K562 (cell line): Measurements from ENCODE around the gene HOOK1. TPM values are rescaled to one million over a fixed set of nuclear protein-coding genes. Genes with fewer than 3 reads are reported as not detected.

Experiments
- ATAC-seq: fragments of 200-7000 bp; cut with Tn5 transposase; 3 replicates; pipeline ENCODE4 v1.9.1; 2020; ENCODE audit warnings: moderate library complexity
- BruUV-seq: library from RNA; stranded (reverse); fragments of 400-500 nt; replicated peaks from 2 replicates; lab custom pipeline; 2021; lab: Mats Ljungman, UMichigan
- CTCF ChIA-PET: fragments of 300-600 bp; formaldehyde crosslinking; extraction: SDS; loops from one replicate; lab custom pipeline; 2021; ENCODE audit warnings: low intra/inter-chr PET ratio; lab: Yijun Ruan, JAX
- POLR2A ChIA-PET: fragments of 300-600, 350-650 bp; sonication (Branson Sonifier 250); formaldehyde crosslinking; extraction: SDS; loops from one replicate; lab custom pipeline; 2021; ENCODE audit warnings: antibody characterized with exemption, inconsistent platforms; lab: Yijun Ruan, JAX
- DNase-seq, 4 experiments: peaks; one replicate each; pipeline versions ENCODE4 v3.0.0 to v3.0.0-alpha.2; 2011 to 2018; ENCODE audit warnings: low spot score in 3 of 4, mixed read lengths in 3 of 4; ENCODE audit errors: extremely low read depth in 1 of 4
- FAIRE-seq: peaks from 2 replicates; lab custom pipeline; 2011; peaks lifted over from hg19 to GRCh38; lab: Jason Lieb, UNC
- H2AFZ ChIP-seq: 2 replicates; pipeline ENCODE4 v1.6.0; 2011; ENCODE audit warnings: low read depth, low read length, control low read depth, inconsistent platforms
- H3K27ac ChIP-seq: fragments of 200-600 bp; 3 replicates; pipeline ENCODE4 v1.8.0; 2011; ENCODE audit warnings: low read depth, mild to moderate bottlenecking, control low read depth, inconsistent platforms, low read length, moderate library complexity, mixed read lengths; ENCODE audit errors: extremely low read depth
- H3K27me3 ChIP-seq, 2 experiments: fragments of 300-600 bp in 1 of 2; 2 replicates in 1 of 2; 3 replicates in 1 of 2; pipeline versions ENCODE4 v1.6.0 to v1.8.0; 2011; ENCODE audit warnings: inconsistent platforms in 2 of 2, low read length in 2 of 2, mild to moderate bottlenecking in 1 of 2, mixed read lengths in 1 of 2, moderate library complexity in 1 of 2; ENCODE audit not compliant: control insufficient read depth in 2 of 2, insufficient read depth in 2 of 2
- H3K36me3 ChIP-seq: fragments of 300-600 bp; 3 replicates; pipeline ENCODE4 v1.8.0; 2011; ENCODE audit warnings: mild to moderate bottlenecking, low read length, inconsistent platforms; ENCODE audit not compliant: control insufficient read depth, insufficient read depth
- H3K4me1 ChIP-seq, 2 experiments: fragments of 200-600 bp in 1 of 2; replicated peaks in 1 of 2; 2 replicates in 1 of 2; 3 replicates in 1 of 2; pipeline versions ENCODE4 v1.5.1 to v1.8.0; 2011; ENCODE audit warnings: inconsistent platforms in 2 of 2, low read length in 2 of 2, mild to moderate bottlenecking in 1 of 2, mixed read lengths in 1 of 2, moderate library complexity in 1 of 2; ENCODE audit not compliant: control insufficient read depth in 2 of 2, insufficient read depth in 2 of 2
- H3K4me2 ChIP-seq: 2 replicates; pipeline ENCODE4 v1.6.1; 2011; ENCODE audit warnings: low read length, control low read depth, inconsistent platforms, mixed read lengths; ENCODE audit not compliant: insufficient read depth
- H3K4me3 ChIP-seq: fragments of 200-600 bp; sonication (generic), shearing (Covaris generic); 2 replicates; pipeline ENCODE4 v1.5.1; 2016; ENCODE audit warnings: control low read depth, inconsistent platforms
- H3K79me2 ChIP-seq: fragments of 200-600 bp; 3 replicates; pipeline ENCODE4 v1.8.0; 2011; ENCODE audit warnings: low read length, inconsistent platforms; ENCODE audit not compliant: control insufficient read depth, insufficient read depth
- H3K9ac ChIP-seq, 2 experiments: 2 replicates each; pipeline versions ENCODE4 v1.6.0 to v1.6.1; 2011; ENCODE audit warnings: low read depth in 2 of 2, low read length in 2 of 2, control low read depth in 1 of 2, inconsistent platforms in 1 of 2, mild to moderate bottlenecking in 1 of 2, mixed read lengths in 1 of 2; ENCODE audit not compliant: insufficient read depth in 1 of 2
- H3K9me1 ChIP-seq: one replicate; pipeline ENCODE4 v1.6.0; 2011; ENCODE audit warnings: inconsistent platforms, mild to moderate bottlenecking, low read length, moderate library complexity; ENCODE audit not compliant: control insufficient read depth, insufficient read depth
- H3K9me3 ChIP-seq: replicated peaks from 2 replicates; pipeline ENCODE4 v1.5.1; 2011; ENCODE audit warnings: low read depth, low read length, inconsistent platforms; ENCODE audit not compliant: control insufficient read depth, insufficient read depth
- H4K20me1 ChIP-seq: replicated peaks from 2 replicates; pipeline ENCODE4 v1.6.1; 2011; ENCODE audit warnings: low read length, inconsistent platforms, mixed read lengths; ENCODE audit not compliant: control insufficient read depth, insufficient read depth
- GABPA ChIP-seq: fragments of 200-800 bp; sonication (Bioruptor generic); conservative IDR thresholded peaks from 2 replicates; pipeline ENCODE4 v1.6.1; 2016; ENCODE audit warnings: low read depth, missing genetic modification characterization, missing compliant biosample characterization
- GABPB2 ChIP-seq: fragments of 250-450 bp; sonication (Bioruptor Pico); conservative IDR thresholded peaks from 2 replicates; pipeline ENCODE4 v1.5.1; 2021; ENCODE audit warnings: mild to moderate bottlenecking
- LEF1 ChIP-seq: fragments of 450-650 bp; IDR thresholded peaks from 2 replicates; pipeline ENCODE4 v1.6.1; 2016; ENCODE audit warnings: mild to moderate bottlenecking
- NRF1 ChIP-seq, 2 experiments: fragments of 450-650 bp; IDR thresholded peaks in 1 of 2; conservative IDR thresholded peaks in 1 of 2; 2 replicates each; pipeline ENCODE4 v1.6.1; 2014; ENCODE audit warnings: mild to moderate bottlenecking in 2 of 2
- NUFIP1 ChIP-seq: fragments of 450-650 bp; IDR thresholded peaks from 2 replicates; pipeline ENCODE4 v1.6.1; 2018; ENCODE audit not compliant: partially characterized antibody
- POLR2H ChIP-seq: IDR thresholded peaks from 2 replicates; pipeline ENCODE4 v1.6.1; 2016; ENCODE audit warnings: missing genetic modification characterization, low read depth, mild to moderate bottlenecking, control low read depth, missing compliant biosample characterization, moderate library complexity
- SMARCC2 ChIP-seq: fragments of 450-650 bp; IDR thresholded peaks from 2 replicates; pipeline ENCODE4 v1.6.1; 2017; ENCODE audit warnings: antibody characterized with exemption, moderate library complexity, mild to moderate bottlenecking, low read depth
- STAT5A ChIP-seq: IDR thresholded peaks from 2 replicates; pipeline ENCODE4 v1.6.1; 2012; ENCODE audit warnings: low read length, inconsistent platforms, borderline replicate concordance
- in situ Hi-C: fragments of 300-500 bp; cut with MboI; formaldehyde crosslinking; loops from 4 replicates; pipeline ENCODE4 v1.15.0; 2018; ENCODE audit warnings: inconsistent platforms, mixed read lengths
- intact Hi-C: fragments of 100-400 bp; cut with micrococcal nuclease; formaldehyde crosslinking; loops from 2 replicates; pipeline ENCODE4 v1.14.2; 2022
- polyA plus RNA-seq, 8 experiments: library from polyadenylated mRNA; depleted of rRNA in 4 of 8; stranded (reverse) in 5 of 8; unstranded in 3 of 8; fragments of >200 nt; fragmentation: Nextera tagmentation in 2 of 8; fragmentation: Illumina TruSeq in 1 of 8; extraction: Ambion mirVana in 2 of 8; extraction: Trizol in 1 of 8; gene quantifications; 2 replicates each; pipeline versions ENCODE4 v1.2.1 to v1.2.3, GENCODE V29; 2011 to 2014; ENCODE audit warnings: inconsistent platforms in 1 of 8, missing spikeins in 1 of 8
- total RNA-seq, 7 experiments: library from RNA; depleted of rRNA in 6 of 7; stranded (reverse); fragments of >200 nt in 6 of 7; fragmentation: Illumina TruSeq in 2 of 7; extraction: Trizol in 2 of 7; gene quantifications; 2 replicates each; pipeline versions ENCODE4 v1.2.1 to v1.2.3, GENCODE V29; 2011 to 2021; ENCODE audit warnings: low replicate concordance in 1 of 7
- TF ChIP-seq, protein P1 (sequence below): fragments of 200-800 bp; sonication (Bioruptor generic); IDR thresholded peaks from 2 replicates; pipeline ENCODE4 v1.6.1; 2016; ENCODE audit warnings: missing genetic modification characterization, missing compliant biosample characterization
- TF ChIP-seq, protein P2 (sequence below): fragments of 250-450 bp; sonication (Bioruptor Pico); IDR thresholded peaks from 2 replicates; pipeline ENCODE4 v1.8.0; 2021; ENCODE audit warnings: borderline replicate concordance, mild to moderate bottlenecking, moderate library complexity; ENCODE audit not compliant: poor library complexity, severe bottlenecking
- TF ChIP-seq, protein P3 (sequence below): IDR thresholded peaks from 2 replicates; pipeline ENCODE4 v1.6.1; 2012; ENCODE audit warnings: low read depth, low read length, improper control_type of control experiment, borderline replicate concordance
- TF ChIP-seq, protein P4 (sequence below): fragments of 450-650 bp; IDR thresholded peaks from one replicate; pipeline ENCODE4 v1.6.1; 2018; ENCODE audit warnings: mild to moderate bottlenecking, moderate library complexity; ENCODE audit not compliant: partially characterized antibody

Gene HOOK1
- total and polyA plus RNA-seq, 9 of the 15 experiments (the other 6 are each of a cell fraction or from before 2014, with no cell fraction given): 0.11 to 0.18 TPM; not detected in 7

DNA sequence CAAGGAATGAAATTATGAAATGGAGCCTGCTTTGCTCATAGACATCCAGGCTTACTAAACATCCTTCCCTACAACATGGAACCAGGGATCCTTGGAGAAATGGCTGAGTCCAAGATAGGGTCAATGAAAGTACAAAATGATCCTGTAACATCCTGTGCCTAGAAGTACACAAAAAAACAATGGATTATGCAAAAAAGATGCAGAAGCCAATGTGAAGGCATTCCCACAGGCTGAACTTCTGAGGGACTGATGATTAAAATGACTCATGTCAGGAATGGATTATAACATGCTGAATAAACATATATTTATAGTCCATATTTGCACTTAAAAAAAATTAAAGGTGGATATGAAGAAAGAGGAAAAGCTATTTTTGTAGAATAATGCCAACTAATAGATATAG lies 10.4 kb upstream of the HOOK1 start (continued):
- TF ChIP-seq, protein P1, sequence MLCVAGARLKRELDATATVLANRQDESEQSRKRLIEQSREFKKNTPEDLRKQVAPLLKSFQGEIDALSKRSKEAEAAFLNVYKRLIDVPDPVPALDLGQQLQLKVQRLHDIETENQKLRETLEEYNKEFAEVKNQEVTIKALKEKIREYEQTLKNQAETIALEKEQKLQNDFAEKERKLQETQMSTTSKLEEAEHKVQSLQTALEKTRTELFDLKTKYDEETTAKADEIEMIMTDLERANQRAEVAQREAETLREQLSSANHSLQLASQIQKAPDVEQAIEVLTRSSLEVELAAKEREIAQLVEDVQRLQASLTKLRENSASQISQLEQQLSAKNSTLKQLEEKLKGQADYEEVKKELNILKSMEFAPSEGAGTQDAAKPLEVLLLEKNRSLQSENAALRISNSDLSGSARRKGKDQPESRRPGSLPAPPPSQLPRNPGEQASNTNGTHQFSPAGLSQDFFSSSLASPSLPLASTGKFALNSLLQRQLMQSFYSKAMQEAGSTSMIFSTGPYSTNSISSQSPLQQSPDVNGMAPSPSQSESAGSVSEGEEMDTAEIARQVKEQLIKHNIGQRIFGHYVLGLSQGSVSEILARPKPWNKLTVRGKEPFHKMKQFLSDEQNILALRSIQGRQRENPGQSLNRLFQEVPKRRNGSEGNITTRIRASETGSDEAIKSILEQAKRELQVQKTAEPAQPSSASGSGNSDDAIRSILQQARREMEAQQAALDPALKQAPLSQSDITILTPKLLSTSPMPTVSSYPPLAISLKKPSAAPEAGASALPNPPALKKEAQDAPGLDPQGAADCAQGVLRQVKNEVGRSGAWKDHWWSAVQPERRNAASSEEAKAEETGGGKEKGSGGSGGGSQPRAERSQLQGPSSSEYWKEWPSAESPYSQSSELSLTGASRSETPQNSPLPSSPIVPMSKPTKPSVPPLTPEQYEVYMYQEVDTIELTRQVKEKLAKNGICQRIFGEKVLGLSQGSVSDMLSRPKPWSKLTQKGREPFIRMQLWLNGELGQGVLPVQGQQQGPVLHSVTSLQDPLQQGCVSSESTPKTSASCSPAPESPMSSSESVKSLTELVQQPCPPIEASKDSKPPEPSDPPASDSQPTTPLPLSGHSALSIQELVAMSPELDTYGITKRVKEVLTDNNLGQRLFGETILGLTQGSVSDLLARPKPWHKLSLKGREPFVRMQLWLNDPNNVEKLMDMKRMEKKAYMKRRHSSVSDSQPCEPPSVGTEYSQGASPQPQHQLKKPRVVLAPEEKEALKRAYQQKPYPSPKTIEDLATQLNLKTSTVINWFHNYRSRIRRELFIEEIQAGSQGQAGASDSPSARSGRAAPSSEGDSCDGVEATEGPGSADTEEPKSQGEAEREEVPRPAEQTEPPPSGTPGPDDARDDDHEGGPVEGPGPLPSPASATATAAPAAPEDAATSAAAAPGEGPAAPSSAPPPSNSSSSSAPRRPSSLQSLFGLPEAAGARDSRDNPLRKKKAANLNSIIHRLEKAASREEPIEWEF (CRISPR knock-in tag): no peak
- no peak for TF ChIP-seq NUFIP1
- TF ChIP-seq, protein P2, sequence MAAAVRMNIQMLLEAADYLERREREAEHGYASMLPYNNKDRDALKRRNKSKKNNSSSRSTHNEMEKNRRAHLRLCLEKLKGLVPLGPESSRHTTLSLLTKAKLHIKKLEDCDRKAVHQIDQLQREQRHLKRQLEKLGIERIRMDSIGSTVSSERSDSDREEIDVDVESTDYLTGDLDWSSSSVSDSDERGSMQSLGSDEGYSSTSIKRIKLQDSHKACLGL (CRISPR knock-in tag): no peak
- TF ChIP-seq SMARCC2: no peak
- no peak for TF ChIP-seq LEF1

DNA sequence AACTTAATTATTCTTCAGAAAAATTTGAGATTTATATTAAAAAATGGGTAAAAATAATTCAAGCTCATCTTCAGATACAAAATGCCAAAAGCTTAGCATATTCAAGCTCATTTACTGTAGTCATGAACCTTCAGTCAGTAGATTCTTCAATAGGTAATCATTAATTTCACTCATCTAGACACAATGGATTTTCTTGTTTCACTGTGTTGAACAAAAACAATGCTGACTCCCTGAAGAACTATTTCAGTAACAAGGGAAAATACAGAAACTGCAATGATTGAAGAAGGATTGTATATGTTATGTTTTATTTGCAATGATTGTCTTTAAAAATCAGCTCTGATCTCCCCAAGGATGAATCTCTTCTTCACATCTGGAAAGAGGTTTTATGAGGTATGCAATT lies 9.2 kb upstream of the HOOK1 start:
- TF ChIP-seq POLR2H (tag): no peak
- TF ChIP-seq GABPA: no peak
- TF ChIP-seq STAT5A: no peak
- no peak for TF ChIP-seq NRF1 (conservative IDR thresholded peaks at IDR 0.05 in 1 of 2, IDR thresholded peaks at IDR 0.05 in 1 of 2)
- TF ChIP-seq, protein P3, sequence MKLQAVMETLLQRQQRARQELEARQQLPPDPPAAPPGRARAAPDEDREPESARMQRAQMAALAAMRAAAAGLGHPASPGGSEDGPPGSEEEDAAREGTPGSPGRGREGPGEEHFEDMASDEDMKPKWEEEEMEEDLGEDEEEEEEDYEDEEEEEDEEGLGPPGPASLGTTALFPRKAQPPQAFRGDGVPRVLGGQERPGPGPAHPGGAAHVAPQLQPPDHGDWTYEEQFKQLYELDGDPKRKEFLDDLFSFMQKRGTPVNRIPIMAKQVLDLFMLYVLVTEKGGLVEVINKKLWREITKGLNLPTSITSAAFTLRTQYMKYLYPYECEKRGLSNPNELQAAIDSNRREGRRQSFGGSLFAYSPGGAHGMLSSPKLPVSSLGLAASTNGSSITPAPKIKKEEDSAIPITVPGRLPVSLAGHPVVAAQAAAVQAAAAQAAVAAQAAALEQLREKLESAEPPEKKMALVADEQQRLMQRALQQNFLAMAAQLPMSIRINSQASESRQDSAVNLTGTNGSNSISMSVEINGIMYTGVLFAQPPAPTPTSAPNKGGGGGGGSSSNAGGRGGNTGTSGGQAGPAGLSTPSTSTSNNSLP: no peak
- TF ChIP-seq GABPB2: no peak
- TF ChIP-seq, protein P4, sequence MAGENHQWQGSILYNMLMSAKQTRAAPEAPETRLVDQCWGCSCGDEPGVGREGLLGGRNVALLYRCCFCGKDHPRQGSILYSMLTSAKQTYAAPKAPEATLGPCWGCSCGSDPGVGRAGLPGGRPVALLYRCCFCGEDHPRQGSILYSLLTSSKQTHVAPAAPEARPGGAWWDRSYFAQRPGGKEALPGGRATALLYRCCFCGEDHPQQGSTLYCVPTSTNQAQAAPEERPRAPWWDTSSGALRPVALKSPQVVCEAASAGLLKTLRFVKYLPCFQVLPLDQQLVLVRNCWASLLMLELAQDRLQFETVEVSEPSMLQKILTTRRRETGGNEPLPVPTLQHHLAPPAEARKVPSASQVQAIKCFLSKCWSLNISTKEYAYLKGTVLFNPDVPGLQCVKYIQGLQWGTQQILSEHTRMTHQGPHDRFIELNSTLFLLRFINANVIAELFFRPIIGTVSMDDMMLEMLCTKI: no peak
- DNase-seq (no peak), ATAC-seq (no peak), FAIRE-seq (no peak)
- Histone ChIP-seq H3K4me1 (no peaks in the 10 kb centered on the region), H4K20me1 (no peaks in the 10 kb centered on the region), H3K36me3 (no peaks in the 10 kb centered on the region), H3K4me3 (no peak overlapping the region), H2AFZ (no peak overlapping the region), H3K27me3 (no peaks in the 10 kb centered on the region), H3K4me2 (no peak overlapping the region), H3K9me1 (no peaks in the 10 kb centered on the region), H3K9me3 (no peaks in the 10 kb centered on the region), H3K27ac (no peak overlapping the region), H3K9ac (no peak overlapping the region), H3K79me2 (no peaks in the 10 kb centered on the region)
- no TSS peak for BruUV-seq
- ChIA-PET CTCF (no interaction called here), POLR2A (no interaction called here)
- intact Hi-C loops (no loop called here), in situ Hi-C loops (no loop called here)
